Anterior cingulate cortex (tissue), 58 donors: ENCODE results near the gene FRAT2.
A peak's percentile ranks its signal among the peaks of the same experiment; 100 is the strongest.
"Not testable (repeated sequence)": the region's sequence is repeated elsewhere in the genome, so short reads cannot be mapped to it uniquely, and the experiment has no call there.

ENCODE experiments used
- DNase-seq, 58 donors: peaks; one replicate each; lab custom pipeline; 2025; lab: John Stamatoyannopoulos, UW

Gene FRAT2

DNA sequence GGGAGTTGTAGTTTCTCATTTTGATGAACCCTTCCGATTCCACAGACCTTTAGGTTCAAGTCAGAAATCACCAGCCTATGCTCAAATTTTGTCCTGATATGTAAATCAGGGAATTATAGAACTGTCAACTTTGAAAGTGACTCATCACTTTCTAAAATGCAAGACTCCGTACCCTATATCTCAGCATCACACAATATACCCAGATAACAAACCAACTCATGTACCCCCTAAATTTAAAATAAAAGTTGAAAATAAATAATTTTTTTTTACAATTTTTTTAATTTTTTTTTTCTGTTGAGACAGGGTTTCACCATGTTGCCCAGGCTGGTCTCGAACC, 41.7 kb downstream of the FRAT2 start:
- DNase-seq = no peak

DNA sequence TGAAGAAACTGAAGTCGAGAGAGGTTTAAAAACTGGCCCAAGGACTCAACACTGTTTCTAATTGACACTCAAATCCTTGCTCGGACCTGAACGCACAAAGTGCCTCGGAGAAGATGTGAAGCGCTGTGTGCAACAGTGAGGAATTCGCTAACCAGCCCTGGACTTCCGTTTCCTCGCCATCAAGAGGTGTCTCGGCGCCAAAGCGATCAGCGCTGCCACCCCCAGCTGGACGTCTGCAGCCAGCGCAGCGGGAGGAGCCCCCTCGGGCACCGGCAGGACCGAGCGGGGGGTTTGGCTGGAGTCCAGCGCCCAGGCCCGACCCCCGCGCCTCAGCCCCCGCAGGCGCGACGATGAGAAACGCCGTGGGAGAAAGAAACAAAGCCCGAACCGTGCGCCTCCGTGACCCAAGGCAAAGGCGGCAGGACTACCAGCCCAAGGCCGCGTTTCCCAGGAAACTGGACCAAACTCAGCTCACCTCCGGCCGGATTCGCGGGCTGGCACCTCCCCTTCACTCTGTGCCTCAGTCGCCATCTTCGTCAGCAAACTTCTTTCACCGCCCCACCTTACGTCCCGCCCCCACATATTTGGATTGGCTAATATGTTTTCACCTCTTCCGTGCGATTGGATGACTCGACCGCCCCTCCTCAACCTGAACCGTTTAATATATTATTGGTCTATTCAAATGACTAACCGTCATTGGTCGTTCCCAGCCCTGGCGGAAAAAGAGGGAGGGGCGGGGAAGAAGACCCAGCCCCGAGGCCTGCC, 42.2 kb downstream of the FRAT2 start, which contains the start of gene ARHGAP19:
ARHGAP19 (minus strand) TSS at position 541 of the 765 bp plus-strand sequence; CDS start at position 531, 10 bp downstream.
- DNase-seq = peak; percentile 58 to 98 (median 92)

DNA sequence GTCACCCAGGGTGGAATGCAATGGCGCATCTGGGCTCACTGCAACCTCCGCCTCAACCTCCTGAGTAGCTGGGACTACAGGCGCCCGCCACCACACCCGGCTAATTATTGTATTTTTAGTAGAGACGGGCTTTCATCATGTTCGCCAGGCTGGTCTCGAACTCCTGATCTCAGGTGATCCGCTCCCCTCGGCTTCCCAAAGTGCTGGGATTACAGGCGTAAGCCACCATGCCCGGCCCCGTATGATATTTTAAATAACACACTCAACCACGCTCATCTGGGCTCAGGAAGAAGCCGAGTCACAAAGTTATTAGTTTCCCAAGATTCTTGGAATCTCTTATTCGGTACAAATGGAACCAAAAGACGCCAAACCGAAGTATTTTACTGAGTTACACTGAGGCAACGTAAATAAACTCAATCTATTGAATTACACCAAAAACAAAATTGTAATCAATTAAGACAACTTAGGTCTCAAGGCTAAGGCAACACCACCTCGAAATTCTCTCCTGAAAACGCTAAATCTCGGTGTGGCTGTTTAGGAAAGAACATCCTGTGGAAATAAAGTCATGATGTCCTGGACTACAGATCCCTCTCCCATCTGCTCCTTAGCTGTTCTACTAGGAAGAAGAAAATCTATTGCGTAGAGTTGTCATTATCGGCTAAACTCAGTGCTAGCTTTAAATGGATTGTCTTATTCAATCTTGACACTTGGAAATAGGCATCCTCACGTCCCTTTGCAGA, 43.0 kb downstream of the FRAT2 start:
- DNase-seq = no peak

DNA sequence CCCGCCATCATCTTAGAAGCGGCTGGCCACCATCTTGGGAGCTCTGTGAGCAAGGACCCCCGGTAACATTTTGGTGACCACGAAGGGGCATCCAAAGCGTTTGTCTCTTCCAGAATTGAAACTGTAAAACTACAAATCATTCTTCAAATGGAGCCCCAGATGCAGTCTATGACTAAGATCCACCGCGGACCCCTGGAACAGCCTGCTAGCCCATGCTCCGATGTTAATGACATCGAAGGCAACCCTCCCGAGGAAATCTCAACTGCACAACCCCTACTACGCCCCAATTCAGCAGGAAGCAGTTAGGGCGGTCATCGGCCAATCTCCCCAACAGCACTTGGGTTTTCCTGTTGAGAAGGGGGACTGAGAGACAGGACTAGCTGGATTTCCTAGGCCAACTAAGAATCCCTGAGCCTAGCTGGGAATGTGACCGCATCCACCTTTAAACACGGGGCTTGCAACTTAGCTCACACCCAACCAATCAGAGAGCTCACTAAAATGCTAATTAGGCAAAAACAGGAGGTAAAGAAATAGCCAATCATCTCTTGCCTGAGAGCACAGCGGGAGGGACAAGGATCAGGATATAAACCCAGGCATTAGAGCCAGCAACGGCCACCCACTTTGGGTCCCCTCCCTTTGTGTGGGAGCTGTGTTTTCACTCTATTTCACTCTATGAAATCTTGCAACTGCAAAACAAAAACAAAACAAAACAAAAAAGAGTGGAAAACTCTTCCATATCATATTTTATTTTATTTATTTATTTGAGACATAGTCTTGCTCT, 43.8 kb downstream of the FRAT2 start:
- not testable (repeated sequence) for DNase-seq

DNA sequence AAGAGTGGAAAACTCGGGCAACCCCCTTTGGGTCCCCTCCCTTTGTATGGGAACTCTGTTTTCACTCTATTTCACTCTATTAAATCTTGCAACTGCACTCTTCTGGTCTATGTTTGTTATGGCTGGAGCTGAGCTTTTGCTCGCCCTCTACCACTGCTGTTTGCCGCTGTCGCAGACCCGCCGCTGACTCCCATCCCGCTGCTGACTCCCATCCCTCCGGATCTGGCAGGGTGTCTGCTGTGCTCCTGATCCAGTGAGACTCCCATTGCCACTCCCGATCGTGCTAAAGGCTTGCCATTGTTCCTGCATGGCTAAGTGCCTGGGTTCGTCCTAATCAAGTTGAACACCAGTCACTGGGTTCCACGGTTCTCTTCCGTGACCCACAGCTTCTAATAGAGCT, 44.5 kb downstream of the FRAT2 start:
- DNase-seq = peak in 1 of 58 donors; percentile 9
